ENCODE data around the gene ZNF648.
"Not testable (repeated sequence)": the region's sequence is repeated elsewhere in the genome, so short reads cannot be mapped to it uniquely, and the experiment has no call there.

The ZNF648 gene

DNA sequence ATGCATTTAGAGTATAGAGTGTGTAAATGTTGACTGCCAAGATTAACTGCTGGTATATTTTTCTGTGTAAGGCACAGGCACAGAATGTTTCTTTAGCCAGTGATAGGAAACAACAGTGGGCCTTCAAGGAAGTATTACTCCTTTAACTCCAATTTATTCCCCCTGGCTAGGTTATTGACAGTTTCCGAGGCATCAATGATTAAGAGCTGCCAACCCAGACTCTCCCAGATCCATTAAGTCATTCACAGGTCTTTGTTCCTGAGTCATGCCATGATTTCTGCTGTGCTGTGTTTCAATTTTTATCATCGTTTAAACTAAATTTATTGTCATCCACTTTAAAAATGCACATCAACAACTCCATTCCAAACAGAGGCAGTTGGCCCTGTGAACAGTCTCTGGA lies 9.2 kb downstream of the ZNF648 start:
- H3K27me3 ChIP-seq (replicated peaks; ENCODE audit: control insufficient read depth, insufficient read depth, low read length): no peaks in the 10 kb centered on the region; the same call in none of the 2 replicates
- no peak for DNase-seq (ENCODE audit: extremely low read depth, insufficient read length)
- TF ChIP-seq, protein P1, sequence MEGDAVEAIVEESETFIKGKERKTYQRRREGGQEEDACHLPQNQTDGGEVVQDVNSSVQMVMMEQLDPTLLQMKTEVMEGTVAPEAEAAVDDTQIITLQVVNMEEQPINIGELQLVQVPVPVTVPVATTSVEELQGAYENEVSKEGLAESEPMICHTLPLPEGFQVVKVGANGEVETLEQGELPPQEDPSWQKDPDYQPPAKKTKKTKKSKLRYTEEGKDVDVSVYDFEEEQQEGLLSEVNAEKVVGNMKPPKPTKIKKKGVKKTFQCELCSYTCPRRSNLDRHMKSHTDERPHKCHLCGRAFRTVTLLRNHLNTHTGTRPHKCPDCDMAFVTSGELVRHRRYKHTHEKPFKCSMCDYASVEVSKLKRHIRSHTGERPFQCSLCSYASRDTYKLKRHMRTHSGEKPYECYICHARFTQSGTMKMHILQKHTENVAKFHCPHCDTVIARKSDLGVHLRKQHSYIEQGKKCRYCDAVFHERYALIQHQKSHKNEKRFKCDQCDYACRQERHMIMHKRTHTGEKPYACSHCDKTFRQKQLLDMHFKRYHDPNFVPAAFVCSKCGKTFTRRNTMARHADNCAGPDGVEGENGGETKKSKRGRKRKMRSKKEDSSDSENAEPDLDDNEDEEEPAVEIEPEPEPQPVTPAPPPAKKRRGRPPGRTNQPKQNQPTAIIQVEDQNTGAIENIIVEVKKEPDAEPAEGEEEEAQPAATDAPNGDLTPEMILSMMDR (IDR thresholded peaks at IDR 0.05; ENCODE audit: insufficient read depth, low read length, poor library complexity, severe bottlenecking): no peak
- H3K36me3 ChIP-seq (ENCODE audit: control insufficient read depth, insufficient read depth, low read length): no peaks in the 10 kb centered on the region
- H3K4me3 ChIP-seq (replicated peaks; ENCODE audit: low read depth, low read length): no peak overlapping the region

DNA sequence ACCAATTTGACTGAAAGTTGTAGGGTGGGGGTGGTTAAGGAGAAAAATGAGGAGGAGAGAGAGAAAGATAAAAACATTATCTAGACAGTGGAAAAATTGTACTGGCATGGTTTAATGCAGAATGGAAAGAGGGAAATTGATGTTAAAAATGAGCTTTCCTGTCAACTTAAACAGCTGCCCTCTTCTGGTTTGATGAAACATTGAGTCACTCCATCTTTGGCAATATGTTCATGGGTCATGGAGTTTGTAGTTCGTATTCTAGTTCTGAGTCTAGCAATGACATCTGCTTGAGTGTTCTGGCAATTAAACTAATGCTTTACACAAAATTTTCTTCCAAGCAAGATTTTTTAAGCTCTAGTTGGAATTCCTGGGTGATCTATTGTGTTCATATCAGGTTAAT lies 9.6 kb downstream of the ZNF648 start:
- DNase-seq (ENCODE audit: extremely low read depth, insufficient read length): no peak
- H3K36me3 ChIP-seq (ENCODE audit: control insufficient read depth, insufficient read depth, low read length): no peaks in the 10 kb centered on the region
- H3K4me3 ChIP-seq (replicated peaks; ENCODE audit: low read depth, low read length): no peak overlapping the region
- TF ChIP-seq, protein P1 (IDR thresholded peaks at IDR 0.05; ENCODE audit: insufficient read depth, low read length, poor library complexity, severe bottlenecking): no peak
- H3K27me3 ChIP-seq (replicated peaks; ENCODE audit: control insufficient read depth, insufficient read depth, low read length): no peaks in the 10 kb centered on the region; the same call in none of the 2 replicates

DNA sequence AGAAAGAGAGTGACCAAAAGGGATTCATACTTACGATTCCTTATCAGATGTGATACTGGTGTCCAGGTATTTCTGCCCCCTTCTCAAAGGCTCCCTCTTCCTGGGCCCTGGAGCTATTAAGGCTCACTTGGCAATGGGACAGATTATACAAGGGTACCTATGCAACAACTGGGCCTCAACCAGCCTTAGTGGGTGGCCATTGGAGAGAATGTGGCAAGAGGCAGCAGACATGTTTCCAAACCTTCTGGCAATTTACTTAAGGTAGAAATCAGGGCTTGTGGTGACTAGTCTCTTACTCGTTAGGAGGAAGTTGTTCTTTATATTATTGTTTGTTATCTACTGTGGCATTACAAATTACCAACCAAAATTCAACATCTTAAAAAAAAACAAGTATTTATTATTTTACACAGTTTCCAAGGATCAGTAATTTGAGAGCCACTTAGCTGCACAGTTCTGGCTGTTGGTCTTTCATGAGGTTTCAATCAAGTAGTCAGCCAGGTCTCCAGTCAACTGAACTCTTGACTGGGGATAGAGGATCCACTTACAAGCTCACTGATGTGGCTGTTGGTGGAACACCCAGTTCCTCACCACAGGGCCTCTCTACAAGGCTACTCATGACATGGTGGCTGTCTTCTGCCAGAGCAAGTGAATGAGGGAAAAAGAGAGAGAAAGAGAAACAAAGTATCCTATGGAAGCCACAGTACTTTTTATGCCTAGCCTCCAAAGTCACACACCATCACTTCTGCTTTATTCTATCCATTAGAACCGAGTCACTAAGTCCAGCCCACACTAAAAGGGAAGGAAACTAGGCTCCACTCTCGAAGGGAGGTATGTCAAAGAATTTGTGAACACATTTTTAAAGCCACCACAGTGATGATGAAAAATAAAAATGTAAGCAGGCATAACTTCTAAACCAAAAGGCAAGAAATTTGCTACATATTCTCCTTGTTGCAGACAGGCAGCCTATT lies 10.7 kb downstream of the ZNF648 start:
- DNase-seq (ENCODE audit: extremely low read depth, insufficient read length): no peak
- Histone ChIP-seq H3K27me3 (replicated peaks; ENCODE audit: control insufficient read depth, insufficient read depth, low read length) (no peaks in the 10 kb centered on the region; the same call in 1 of the 2 replicates), H3K4me3 (replicated peaks; ENCODE audit: low read depth, low read length) (no peak overlapping the region), H3K36me3 (ENCODE audit: control insufficient read depth, insufficient read depth, low read length) (no peaks in the 10 kb centered on the region)
- TF ChIP-seq, protein P1 (IDR thresholded peaks at IDR 0.05; ENCODE audit: insufficient read depth, low read length, poor library complexity, severe bottlenecking): no peak

DNA sequence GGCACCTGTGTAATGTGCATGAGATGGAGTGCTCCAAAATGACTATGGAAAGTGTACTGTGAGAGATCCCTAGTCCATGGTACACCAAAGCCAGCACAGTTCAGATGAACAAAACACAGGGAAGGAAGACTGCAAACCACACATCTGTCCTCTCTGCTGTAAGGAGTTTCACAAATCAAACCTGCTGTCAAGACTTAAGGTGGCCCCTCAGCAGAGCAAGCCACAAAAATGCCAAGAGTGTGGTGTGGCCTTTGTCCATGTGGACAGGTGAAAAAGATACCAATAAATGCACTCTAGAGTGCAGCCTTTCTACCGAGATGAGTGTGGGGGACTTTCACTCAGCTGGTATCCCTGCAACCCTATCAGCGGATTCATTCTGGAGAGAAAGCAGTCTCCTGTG lies 12.9 kb downstream of the ZNF648 start:
- TF ChIP-seq, protein P1 (IDR thresholded peaks at IDR 0.05; ENCODE audit: insufficient read depth, low read length, poor library complexity, severe bottlenecking): no peak
- H3K27me3 ChIP-seq (replicated peaks; ENCODE audit: control insufficient read depth, insufficient read depth, low read length): no peaks in the 10 kb centered on the region
- no peaks in the 10 kb centered on the region for H3K36me3 ChIP-seq (ENCODE audit: control insufficient read depth, insufficient read depth, low read length)
- no peak for DNase-seq (ENCODE audit: extremely low read depth, insufficient read length)
- no peak overlapping the region for H3K4me3 ChIP-seq (replicated peaks; ENCODE audit: low read depth, low read length)

DNA sequence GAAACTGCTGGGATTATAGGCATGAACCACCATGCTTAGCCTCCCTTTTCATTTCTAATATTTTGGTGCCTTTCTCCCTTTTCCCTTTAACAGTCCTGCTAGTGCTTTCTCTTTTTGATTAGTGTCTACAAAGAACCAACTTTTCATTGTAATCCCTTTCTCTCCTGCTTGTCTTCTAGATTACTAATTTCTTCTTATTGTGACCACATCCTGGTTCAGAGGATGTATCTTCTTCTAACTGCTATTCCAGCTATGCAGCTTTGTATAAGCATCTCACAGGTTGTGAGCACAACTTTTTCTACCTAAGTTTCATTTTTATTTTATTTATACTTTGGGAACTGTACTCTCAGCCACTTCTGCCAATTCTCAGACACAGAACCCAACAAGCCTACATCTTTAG lies 14.7 kb downstream of the ZNF648 start:
- H3K27me3 ChIP-seq (replicated peaks; ENCODE audit: control insufficient read depth, insufficient read depth, low read length): no peaks in the 10 kb centered on the region
- H3K36me3 ChIP-seq (ENCODE audit: control insufficient read depth, insufficient read depth, low read length): no peaks in the 10 kb centered on the region
- no peak overlapping the region for H3K4me3 ChIP-seq (replicated peaks; ENCODE audit: low read depth, low read length)
- TF ChIP-seq, protein P1 (IDR thresholded peaks at IDR 0.05; ENCODE audit: insufficient read depth, low read length, poor library complexity, severe bottlenecking): no peak
- DNase-seq (ENCODE audit: extremely low read depth, insufficient read length): no peak

DNA sequence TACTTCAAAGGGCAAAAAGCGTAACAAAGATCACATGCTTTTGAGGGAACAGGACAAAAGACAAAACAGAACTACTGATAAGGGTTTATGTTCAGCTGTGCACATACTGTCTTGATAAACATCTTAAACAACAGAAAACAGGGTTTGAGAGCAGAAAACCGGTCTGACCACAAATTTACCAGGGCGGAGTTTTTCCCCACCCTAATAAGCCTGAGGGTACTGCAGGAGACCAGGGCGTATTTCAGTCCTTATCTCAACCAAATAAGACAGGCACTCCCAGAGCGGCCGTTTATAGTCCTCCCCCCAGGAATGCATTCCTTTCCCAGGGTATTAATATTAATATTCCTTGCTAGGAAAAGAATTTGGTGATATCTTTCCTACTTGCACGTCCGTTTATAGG lies 16.0 kb downstream of the ZNF648 start:
- H3K36me3 ChIP-seq (ENCODE audit: control insufficient read depth, insufficient read depth, low read length); H3K27me3 ChIP-seq (replicated peaks; ENCODE audit: control insufficient read depth, insufficient read depth, low read length); H3K4me3 ChIP-seq (replicated peaks; ENCODE audit: low read depth, low read length); DNase-seq (ENCODE audit: extremely low read depth, insufficient read length): not testable (repeated sequence)
